Uterus (tissue), 4 donors: ENCODE data around the gene PLA2G4B. TPM values are rescaled to one million over a fixed set of nuclear protein-coding genes. Genes with fewer than 3 reads are reported as not detected.

Source experiments
- DNase-seq, 2 donors: peaks; one replicate each; pipeline ENCODE4 v3.0.0-alpha.2; 2019 to 2020
- H3K27ac ChIP-seq, 2 donors: fragments of 200-600 bp; sonication (generic); 1 replicate in 1 of 2; 2 replicates in 1 of 2; pipeline ENCODE4 v1.5.1; 2016 to 2018
- H3K27me3 ChIP-seq, 2 donors: fragments of 200-600 bp; sonication (generic); one replicate each; pipeline ENCODE4 v1.5.1; 2018 to 2019; ENCODE audit warnings: control low read depth in 1 of 2
- H3K36me3 ChIP-seq, 2 donors: fragments of 200-600 bp; sonication (generic); one replicate each; pipeline ENCODE4 v1.5.1; 2019; ENCODE audit warnings: control low read depth in 1 of 2
- H3K4me1 ChIP-seq, 2 donors: fragments of 200-600 bp; sonication (generic); one replicate each; pipeline ENCODE4 v1.5.1; 2018 to 2019; ENCODE audit warnings: control low read depth in 1 of 2
- H3K4me3 ChIP-seq, 2 donors: fragments of 200-600 bp; sonication (generic); 1 replicate in 1 of 2; 2 replicates in 1 of 2; pipeline ENCODE4 v1.5.1; 2018 to 2019; ENCODE audit warnings: mild to moderate bottlenecking in 1 of 2
- H3K9me3 ChIP-seq, 2 donors: fragments of 200-600 bp; sonication (generic); one replicate each; pipeline ENCODE4 v1.5.1; 2019; ENCODE audit warnings: control low read depth in 1 of 2
- CTCF ChIP-seq, 4 experiments: fragments of 200-600 bp in 2 of 4; fragments of 450-650 bp in 2 of 4; sonication (generic) in 2 of 4; IDR thresholded peaks; one replicate each; pipeline ENCODE4 v1.5.1; 2016 to 2019; ENCODE audit warnings: antibody characterized with exemption in 4 of 4, mild to moderate bottlenecking in 2 of 4, moderate library complexity in 1 of 4
- POLR2A ChIP-seq, 2 donors: fragments of 450-650 bp; IDR thresholded peaks; one replicate each; pipeline ENCODE4 v1.6.1; 2016; ENCODE audit warnings: antibody characterized with exemption in 2 of 2, mild to moderate bottlenecking in 1 of 2, moderate library complexity in 1 of 2
- intact Hi-C: fragments of 100-400 bp; cut with DNase I; formaldehyde crosslinking; loops from one replicate; pipeline ENCODE4 v1.15.1; 2023; ENCODE audit warnings: low total_unique reads
- total RNA-seq, 4 donors: library from RNA; depleted of rRNA in 3 of 4; stranded (reverse); fragments of >200 nt in 3 of 4; gene quantifications; one replicate each; pipeline versions ENCODE4 v1.1.0 to v1.2.4, GENCODE V29; 2014 to 2023
- donor health status: DM: yes; HTN: yes; CAD: no.

The PLA2G4B gene
- total RNA-seq, 4 donors from 2014 or later, result 3.5 to 91.2 (median 7.1) TPM

- intact Hi-C loops, result loop anchor here (10.0 kb wide), 1 partner anchor 63 kb away; no protein-coding TSS in a partner anchor
- no peaks in the 10 kb centered on the region for H3K9me3 ChIP-seq
- H3K36me3 ChIP-seq, result no peaks in the 10 kb centered on the region
- H3K4me3 ChIP-seq, result no peak overlapping the region
- no peaks in the 10 kb centered on the region for H3K4me1 ChIP-seq
- no peak for DNase-seq
- no peak for TF ChIP-seq POLR2A (IDR thresholded peaks at IDR 0.05)
- no peak for TF ChIP-seq CTCF (IDR thresholded peaks at IDR 0.05)
- H3K27me3 ChIP-seq, result no peaks in the 10 kb centered on the region
- no peak overlapping the region for H3K27ac ChIP-seq
Observed at GRCh38 chr15:41851755-41852370, 13.2 kb downstream of the PLA2G4B start.

- no peaks in the 10 kb centered on the region for H3K4me1 ChIP-seq
- H3K4me3 ChIP-seq, result no peak overlapping the region
- no peaks in the 10 kb centered on the region for H3K9me3 ChIP-seq
- no peak for TF ChIP-seq CTCF (IDR thresholded peaks at IDR 0.05)
- TF ChIP-seq POLR2A (IDR thresholded peaks at IDR 0.05), result no peak
- intact Hi-C loops, result loop anchor here (10.0 kb wide), 1 partner anchor 62 kb away; no protein-coding TSS in a partner anchor
- no peak overlapping the region for H3K27ac ChIP-seq
- no peaks in the 10 kb centered on the region for H3K36me3 ChIP-seq
- DNase-seq, result no peak
- no peaks in the 10 kb centered on the region for H3K27me3 ChIP-seq
Observed at GRCh38 chr15:41852736-41853590, 14.3 kb downstream of the PLA2G4B start.

- no peak overlapping the region for H3K27ac ChIP-seq
- TF ChIP-seq POLR2A (IDR thresholded peaks at IDR 0.05) (no peak), CTCF (IDR thresholded peaks at IDR 0.05) (no peak)
- no peak overlapping the region for H3K4me3 ChIP-seq
- no peaks in the 10 kb centered on the region for H3K4me1 ChIP-seq
- H3K36me3 ChIP-seq, result no peaks in the 10 kb centered on the region
- DNase-seq, result no peak
- intact Hi-C loops, result loop anchor here (10.0 kb wide), 1 partner anchor 61 kb away; no protein-coding TSS in a partner anchor
- no peaks in the 10 kb centered on the region for H3K9me3 ChIP-seq
- H3K27me3 ChIP-seq, result no peaks in the 10 kb centered on the region
Observed at GRCh38 chr15:41853831-41854230, 15.2 kb downstream of the PLA2G4B start.

- DNase-seq, result no peak
- no peaks in the 10 kb centered on the region for H3K4me1 ChIP-seq
- no peak overlapping the region for H3K27ac ChIP-seq
- H3K36me3 ChIP-seq, result no peaks in the 10 kb centered on the region
- no peaks in the 10 kb centered on the region for H3K9me3 ChIP-seq
- H3K27me3 ChIP-seq, result no peaks in the 10 kb centered on the region
- H3K4me3 ChIP-seq, result no peak overlapping the region
- intact Hi-C loops, result loop anchor here (10.0 kb wide), 1 partner anchor 60 kb away; no protein-coding TSS in a partner anchor
- TF ChIP-seq POLR2A (IDR thresholded peaks at IDR 0.05) (no peak), CTCF (IDR thresholded peaks at IDR 0.05) (no peak)
Observed at GRCh38 chr15:41854443-41854842, 15.8 kb downstream of the PLA2G4B start.
